T-cell (primary cell): ENCODE results near the gene PLIN5. TPM values are rescaled to one million over a fixed set of nuclear protein-coding genes. Genes with fewer than 3 reads are reported as not detected.

Source experiments
- ATAC-seq, 4 experiments: fragments of 200-7000 bp in 3 of 4; fragments of 150-1000 bp in 1 of 4; cut with Tn5 transposase; replicated peaks in 1 of 4; 1 replicate in 3 of 4; 2 replicates in 1 of 4; pipeline ENCODE4 v1.10.0; 2021; ENCODE audit warnings: moderate library complexity in 3 of 4, mild to moderate bottlenecking in 2 of 4, moderate number of reproducible peaks in 1 of 4
- CTCF ChIA-PET, 2 donors: fragments of 300-600 bp; sonication (Branson Sonifier 250); formaldehyde crosslinking; loops; one replicate each; lab custom pipeline; 2022; ENCODE audit warnings: antibody characterized with exemption in 2 of 2; lab: Charles Lee
- POLR2A ChIA-PET, 2 donors: fragments of 300-600 bp; sonication (Branson Sonifier 250); formaldehyde crosslinking; loops; one replicate each; lab custom pipeline; 2022; ENCODE audit warnings: antibody characterized with exemption in 2 of 2; lab: Charles Lee
- DNase-seq, 35 experiments: peaks; one replicate each; pipeline versions ENCODE4 v3.0.0 to v3.0.0-alpha.2; 2013 to 2023
- H3K27ac ChIP-seq: one replicate; pipeline ENCODE4 v1.5.1; 2013; ENCODE audit warnings: low read length
- H3K27me3 ChIP-seq, 2 experiments: replicated peaks in 1 of 2; 1 replicate in 1 of 2; 2 replicates in 1 of 2; pipeline versions ENCODE4 v1.6.1 to v1.7.0; 2013; ENCODE audit warnings: low read length in 1 of 2, mixed read lengths in 1 of 2; ENCODE audit not compliant: control insufficient read depth in 2 of 2, insufficient read depth in 2 of 2; ENCODE audit errors: extremely low read depth in 1 of 2
- H3K36me3 ChIP-seq, 2 donors: 1 replicate in 1 of 2; 2 replicates in 1 of 2; pipeline versions ENCODE4 v1.6.1 to v1.7.0; 2013; ENCODE audit warnings: low read length in 1 of 2; ENCODE audit not compliant: control insufficient read depth in 2 of 2, insufficient read depth in 1 of 2; ENCODE audit errors: extremely low read depth in 1 of 2
- H3K4me1 ChIP-seq, 2 experiments: 1 replicate in 1 of 2; 2 replicates in 1 of 2; pipeline versions ENCODE4 v1.6.1 to v1.7.0; 2013; ENCODE audit warnings: low read length in 2 of 2, mixed read lengths in 1 of 2; ENCODE audit not compliant: insufficient read depth in 2 of 2, control insufficient read depth in 1 of 2; ENCODE audit errors: extremely low read depth in 1 of 2
- H3K4me3 ChIP-seq, 2 donors: 1 replicate in 1 of 2; 2 replicates in 1 of 2; pipeline versions ENCODE4 v1.5.1 to v1.7.0; 2013; ENCODE audit warnings: mild to moderate bottlenecking in 2 of 2, low read length in 1 of 2, moderate library complexity in 1 of 2; ENCODE audit not compliant: control insufficient read depth in 1 of 2; ENCODE audit errors: extremely low read depth in 1 of 2
- H3K9me3 ChIP-seq: 2 replicates; pipeline ENCODE4 v1.7.0; 2013
- H3K27ac Mint-ChIP-seq, 2 donors: one replicate each; pipeline ENCODE4 v1.8.0; 2020 to 2021; ENCODE audit warnings: mild to moderate bottlenecking in 2 of 2, mixed read lengths in 2 of 2
- H3K27me3 Mint-ChIP-seq, 2 donors: one replicate each; pipeline ENCODE4 v1.8.0; 2021 to 2022; ENCODE audit warnings: mixed read lengths in 2 of 2
- H3K36me3 Mint-ChIP-seq: one replicate; pipeline ENCODE4 v1.8.0; 2021; ENCODE audit warnings: mixed read lengths
- H3K4me1 Mint-ChIP-seq, 3 donors: one replicate each; pipeline ENCODE4 v1.8.0; 2020 to 2022; ENCODE audit warnings: mixed read lengths in 3 of 3, mild to moderate bottlenecking in 1 of 3
- H3K4me3 Mint-ChIP-seq, 3 donors: one replicate each; pipeline ENCODE4 v1.8.0; 2020 to 2022; ENCODE audit warnings: mild to moderate bottlenecking in 3 of 3, mixed read lengths in 3 of 3, moderate library complexity in 3 of 3
- H3K9me3 Mint-ChIP-seq, 3 donors: one replicate each; pipeline ENCODE4 v1.8.0; 2020 to 2022; ENCODE audit warnings: mixed read lengths in 3 of 3
- WGBS: methylation state at CpG from one replicate; pipeline ENCODE4 v1.1.5; 2013; ENCODE audit warnings: missing lambda C conversion rate; ENCODE audit not compliant: insufficient coverage; 5-methylcytosine and 5-hydroxymethylcytosine counted together
- total RNA-seq, 35 experiments: library from RNA in 6 of 35; stranded (reverse) in 6 of 35; fragments of 120-200 nt in 1 of 35; gene quantifications; one replicate each; pipeline versions ENCODE4 v1.2.1 to v1.2.4 and lab custom pipeline; 2013 to 2026

Gene PLIN5
- total RNA-seq, 5 donors from 2014 or later (not counting 1 experiment from before 2014, with no cell fraction given): 0.14 to 2.3 (median 0.99) TPM

DNA sequence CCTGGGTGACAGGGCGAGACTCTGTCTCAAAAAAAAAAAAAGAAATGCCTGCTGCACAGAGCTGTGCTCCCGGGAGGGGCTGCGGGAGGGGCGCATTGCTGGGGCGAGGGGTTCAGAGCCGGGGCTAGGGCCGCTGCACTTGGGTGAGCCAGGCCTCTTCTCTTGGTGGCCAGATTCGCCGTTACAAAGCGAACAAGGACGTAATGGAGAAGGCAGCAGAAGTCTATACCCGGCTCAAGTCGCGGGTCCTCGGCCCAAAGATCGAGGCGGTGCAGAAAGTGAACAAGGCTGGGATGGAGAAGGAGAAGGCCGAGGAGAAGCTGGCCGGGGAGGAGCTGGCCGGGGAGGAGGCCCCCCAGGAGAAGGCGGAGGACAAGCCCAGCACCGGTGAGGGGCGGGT is 35.7 kb downstream of the PLIN5 start:
- ChIA-PET CTCF (no interaction called here), POLR2A (no interaction called here)
- no peaks in the 10 kb centered on the region for H3K4me1 Mint-ChIP-seq
- H3K9me3 Mint-ChIP-seq: no peaks in the 10 kb centered on the region
- Histone ChIP-seq H3K4me1 (no peaks in the 10 kb centered on the region), H3K27me3 (no peaks in the 10 kb centered on the region), H3K9me3 (no peaks in the 10 kb centered on the region), H3K36me3 (peaks cover 20 to 41% of the 10 kb centered on the region in 2 donors), H3K4me3 (no peak overlapping the region), H3K27ac (no peak overlapping the region)
- no peak overlapping the region for H3K4me3 Mint-ChIP-seq
- DNase-seq (no peak), ATAC-seq (no peak)
- no peaks in the 10 kb centered on the region for H3K27me3 Mint-ChIP-seq
- 97% methylated on average over 22 of the region's 23 CpGs for WGBS
- no peak overlapping the region for H3K27ac Mint-ChIP-seq
- H3K36me3 Mint-ChIP-seq: peaks cover 22% of the 10 kb centered on the region

DNA sequence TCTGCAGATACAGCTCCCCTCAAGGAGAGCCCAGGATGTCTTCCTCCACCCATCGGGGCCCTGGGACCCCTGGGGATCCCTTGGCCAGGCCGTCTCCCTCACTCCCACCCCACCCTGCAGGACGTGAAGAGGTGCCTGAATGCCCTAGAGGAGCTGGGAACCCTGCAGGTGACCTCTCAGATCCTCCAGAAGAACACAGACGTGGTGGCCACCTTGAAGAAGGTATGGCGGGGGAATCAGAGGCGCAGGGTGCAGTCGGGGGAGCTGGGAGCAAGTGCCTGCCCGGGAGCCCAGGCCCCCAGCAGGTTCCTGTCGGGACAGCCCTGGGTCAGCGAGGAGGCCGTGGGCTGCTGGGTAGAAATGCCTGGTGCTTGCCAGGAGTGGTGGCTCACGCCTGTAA is 36.3 kb downstream of the PLIN5 start:
- POLR2A ChIA-PET: no interaction called here
- Histone ChIP-seq H3K9me3 (no peaks in the 10 kb centered on the region), H3K36me3 (peaks cover 23 to 46% of the 10 kb centered on the region in 2 donors), H3K4me1 (no peaks in the 10 kb centered on the region), H3K4me3 (no peak overlapping the region), H3K27ac (no peak overlapping the region), H3K27me3 (no peaks in the 10 kb centered on the region)
- Mint-ChIP-seq H3K27ac (no peak overlapping the region), H3K4me3 (no peak overlapping the region), H3K4me1 (no peaks in the 10 kb centered on the region), H3K9me3 (no peaks in the 10 kb centered on the region), H3K36me3 (peaks cover 18% of the 10 kb centered on the region), H3K27me3 (no peaks in the 10 kb centered on the region)
- DNase-seq (no peak), ATAC-seq (no peak)
- 100% methylated on average over 3 of the region's 12 CpGs for WGBS
- CTCF ChIA-PET: no interaction called here

DNA sequence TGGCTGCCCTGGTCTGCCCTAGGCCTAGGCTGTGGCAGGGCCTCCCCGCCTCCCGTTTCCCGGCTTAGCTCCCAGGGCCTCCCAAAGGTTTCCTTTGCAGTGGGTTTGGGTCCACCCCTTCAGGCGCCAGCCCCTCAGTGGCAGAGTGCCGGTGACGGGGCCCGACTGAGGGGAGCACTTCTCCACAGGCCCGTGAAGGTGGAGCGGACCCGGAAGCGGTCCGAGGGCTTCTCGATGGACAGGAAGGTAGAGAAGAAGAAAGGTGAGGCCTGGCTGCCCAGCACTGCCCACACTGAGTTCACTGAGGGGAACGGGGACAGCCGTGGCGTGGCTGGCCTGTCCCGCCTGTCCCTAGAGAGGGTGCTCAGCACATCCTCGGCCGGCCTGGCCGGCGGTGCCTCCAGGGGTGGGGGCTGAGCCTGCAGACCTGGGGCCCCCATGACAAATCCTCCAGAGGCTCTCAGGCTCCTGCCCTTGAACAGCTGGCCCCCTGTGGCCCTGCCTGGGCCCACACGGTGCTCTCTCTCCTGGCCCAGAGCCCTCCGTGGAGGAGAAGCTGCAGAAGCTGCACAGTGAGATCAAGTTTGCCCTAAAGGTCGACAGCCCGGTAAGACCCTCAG is 37.1 kb downstream of the PLIN5 start:
- DNase-seq (no peak), ATAC-seq (no peak)
- H3K27me3 Mint-ChIP-seq: no peaks in the 10 kb centered on the region
- CTCF ChIA-PET: no interaction called here
- no peak overlapping the region for H3K27ac ChIP-seq
- no peaks in the 10 kb centered on the region for H3K27me3 ChIP-seq
- H3K27ac Mint-ChIP-seq: no peak overlapping the region
- no peaks in the 10 kb centered on the region for H3K9me3 ChIP-seq
- peaks cover 29 to 54% of the 10 kb centered on the region in 2 donors for H3K36me3 ChIP-seq
- no peaks in the 10 kb centered on the region for H3K9me3 Mint-ChIP-seq
- POLR2A ChIA-PET: no interaction called here
- H3K36me3 Mint-ChIP-seq: peaks cover 17% of the 10 kb centered on the region
- H3K4me3 Mint-ChIP-seq: no peak overlapping the region
- 90% methylated on average over 17 of the region's 25 CpGs for WGBS
- H3K4me1 ChIP-seq: no peaks in the 10 kb centered on the region
- no peaks in the 10 kb centered on the region for H3K4me1 Mint-ChIP-seq
- no peak overlapping the region for H3K4me3 ChIP-seq

DNA sequence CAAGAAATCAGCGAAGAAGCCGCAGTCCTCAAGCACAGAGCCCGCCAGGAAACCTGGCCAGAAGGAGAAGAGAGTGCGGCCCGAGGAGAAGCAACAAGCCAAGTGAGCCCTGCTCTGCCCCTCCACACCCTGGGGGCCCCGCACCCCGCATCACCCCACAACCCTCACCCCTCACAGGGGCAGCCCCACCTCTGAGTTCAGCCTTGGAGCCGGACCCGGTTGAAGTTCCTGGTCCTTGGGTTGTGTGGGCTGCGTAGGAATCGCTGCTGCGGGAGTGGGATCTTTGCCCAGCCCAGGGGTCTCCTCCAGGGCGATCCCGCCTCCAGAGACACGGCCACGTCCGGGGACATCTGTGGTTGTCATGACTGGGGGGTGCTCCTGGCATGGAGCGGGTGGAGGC is 38.7 kb downstream of the PLIN5 start:
- no peak overlapping the region for H3K27ac Mint-ChIP-seq
- no peaks in the 10 kb centered on the region for H3K4me1 Mint-ChIP-seq
- H3K4me3 Mint-ChIP-seq: no peak overlapping the region
- 88% methylated on average over 14 of the region's 18 CpGs for WGBS
- Histone ChIP-seq H3K4me3 (no peak overlapping the region), H3K36me3 (peaks cover 31 to 62% of the 10 kb centered on the region in 2 donors), H3K27ac (no peak overlapping the region), H3K9me3 (no peaks in the 10 kb centered on the region), H3K27me3 (no peaks in the 10 kb centered on the region), H3K4me1 (no peaks in the 10 kb centered on the region)
- no peaks in the 10 kb centered on the region for H3K9me3 Mint-ChIP-seq
- H3K27me3 Mint-ChIP-seq: no peaks in the 10 kb centered on the region
- DNase-seq (no peak), ATAC-seq (no peak)
- H3K36me3 Mint-ChIP-seq: peaks cover 14% of the 10 kb centered on the region
- ChIA-PET POLR2A (no interaction called here), CTCF (no interaction called here)

DNA sequence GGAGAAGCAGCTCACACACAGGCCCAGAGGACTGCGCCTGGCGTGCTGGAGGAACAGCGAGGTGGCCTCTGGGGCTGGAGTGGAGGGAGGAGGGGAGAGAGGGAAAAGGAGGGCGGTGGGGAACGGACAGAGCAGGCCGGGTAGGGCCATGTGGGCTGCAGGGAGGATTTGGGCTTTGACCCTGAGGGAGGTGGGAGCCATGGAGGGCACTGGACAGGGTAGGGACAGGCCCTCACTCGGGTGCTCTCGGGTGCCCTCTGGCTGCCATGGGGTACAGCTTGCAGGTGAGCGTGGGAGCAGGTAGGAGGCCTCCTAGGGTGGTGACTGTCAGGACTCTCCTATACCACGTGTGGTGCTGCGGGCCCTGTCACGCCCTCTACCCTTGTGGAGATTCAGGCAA is 39.6 kb downstream of the PLIN5 start:
- Mint-ChIP-seq H3K4me1 (no peaks in the 10 kb centered on the region), H3K27ac (no peak overlapping the region), H3K9me3 (no peaks in the 10 kb centered on the region), H3K27me3 (no peaks in the 10 kb centered on the region), H3K36me3 (peaks cover 12% of the 10 kb centered on the region), H3K4me3 (no peak overlapping the region)
- POLR2A ChIA-PET: no interaction called here
- Histone ChIP-seq H3K9me3 (no peaks in the 10 kb centered on the region), H3K27me3 (no peaks in the 10 kb centered on the region), H3K27ac (no peak overlapping the region), H3K36me3 (peaks cover 31 to 63% of the 10 kb centered on the region in 2 donors), H3K4me1 (no peaks in the 10 kb centered on the region), H3K4me3 (no peak overlapping the region)
- peak in 1 of 4 experiments; percentile 37 for ATAC-seq
- CTCF ChIA-PET: no interaction called here
- no peak for DNase-seq
- 93% methylated on average over 9 of the region's 12 CpGs for WGBS

DNA sequence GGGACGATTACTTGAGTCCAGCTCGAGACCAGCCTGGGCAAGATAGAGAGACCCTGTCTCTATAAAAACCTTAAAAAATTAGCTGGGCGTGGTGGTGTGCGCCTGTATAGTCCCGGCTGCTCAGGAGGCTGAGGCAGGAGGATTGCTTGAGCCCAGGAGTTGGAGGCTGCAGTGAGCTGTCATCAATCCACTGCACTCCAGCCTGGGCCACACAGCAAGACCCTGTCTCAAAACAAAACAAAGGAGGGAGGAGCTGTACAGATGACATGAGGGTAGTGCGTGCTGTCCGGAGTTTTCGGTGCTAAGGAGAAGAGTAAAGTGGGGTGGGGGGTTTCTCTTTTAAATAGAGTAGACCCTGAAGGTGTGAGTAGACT is 40.3 kb downstream of the PLIN5 start:
- H3K27ac ChIP-seq: no peak overlapping the region
- ChIA-PET POLR2A (no interaction called here), CTCF (no interaction called here)
- 98% methylated on average over 8 of the region's 8 CpGs for WGBS
- H3K27me3 ChIP-seq: no peaks in the 10 kb centered on the region
- H3K36me3 ChIP-seq: peaks cover 34 to 71% of the 10 kb centered on the region in 2 donors
- H3K9me3 Mint-ChIP-seq: no peaks in the 10 kb centered on the region
- no peaks in the 10 kb centered on the region for H3K4me1 ChIP-seq
- H3K4me3 ChIP-seq: no peak overlapping the region
- no peak overlapping the region for H3K27ac Mint-ChIP-seq
- no peaks in the 10 kb centered on the region for H3K4me1 Mint-ChIP-seq
- DNase-seq (no peak), ATAC-seq (no peak)
- no peak overlapping the region for H3K4me3 Mint-ChIP-seq
- H3K27me3 Mint-ChIP-seq: no peaks in the 10 kb centered on the region
- H3K36me3 Mint-ChIP-seq: peaks cover 17% of the 10 kb centered on the region
- H3K9me3 ChIP-seq: no peaks in the 10 kb centered on the region
